Activated T-helper 2 cell treated with anti-CD3 and anti-CD28 coated beads, Interferon-gamma antibody, Interleukin-2, Interleukin-4, amounts not matched to agents 10 μg/mL and 5 μg/mL and 100 μg/mL, durations not matched to agents 14 hours and 24 hours and 36 hours (primary cell): Measurements from ENCODE around the gene RPN2. TPM values are rescaled to one million over a fixed set of nuclear protein-coding genes. Genes with fewer than 3 reads are reported as not detected.
A peak's percentile ranks its signal among the peaks of the same experiment; 100 is the strongest.

Experiments
- DNase-seq: peaks from one replicate; pipeline ENCODE4 v3.0.0; 2021; ENCODE audit warnings: low spot score
- H3K27ac Mint-ChIP-seq: one replicate; pipeline ENCODE4 v1.8.0; 2021; ENCODE audit warnings: mixed read lengths
- H3K27me3 Mint-ChIP-seq: one replicate; pipeline ENCODE4 v1.8.0; 2021; ENCODE audit warnings: low read depth, mixed read lengths
- H3K36me3 Mint-ChIP-seq: one replicate; pipeline ENCODE4 v1.8.0; 2021; ENCODE audit warnings: low read depth, mixed read lengths
- H3K4me1 Mint-ChIP-seq: one replicate; pipeline ENCODE4 v1.8.0; 2021; ENCODE audit warnings: low read depth, mixed read lengths
- H3K4me3 Mint-ChIP-seq: one replicate; pipeline ENCODE4 v1.8.0; 2021; ENCODE audit warnings: low read depth, mild to moderate bottlenecking, moderate library complexity, mixed read lengths
- H3K9me3 Mint-ChIP-seq: one replicate; pipeline ENCODE4 v1.8.0; 2021; ENCODE audit warnings: mixed read lengths
- intact Hi-C: fragments of 100-400 bp; cut with micrococcal nuclease; formaldehyde crosslinking; loops from one replicate; pipeline ENCODE4 v1.15.1; 2023
- total RNA-seq: library from RNA; stranded (reverse); gene quantifications from 2 replicates; pipeline ENCODE4 v1.2.3, GENCODE V29; 2022

The RPN2 gene
- total RNA-seq, 1 donor from 2014 or later, result 229 TPM

GRCh38 chr20:37160683-37161082 is 18.4 kb upstream of the RPN2 start:
- H3K36me3 Mint-ChIP-seq, result no peaks in the 10 kb centered on the region
- no peaks in the 10 kb centered on the region for H3K9me3 Mint-ChIP-seq
- H3K4me3 Mint-ChIP-seq, result no peak overlapping the region
- H3K27ac Mint-ChIP-seq, result no peak overlapping the region
- H3K4me1 Mint-ChIP-seq, result no peaks in the 10 kb centered on the region
- intact Hi-C loops, result no loop called here
- DNase-seq, result no peak
- H3K27me3 Mint-ChIP-seq, result peaks cover 15% of the 10 kb centered on the region

- Mint-ChIP-seq H3K4me1 (no peaks in the 10 kb centered on the region), H3K27ac (no peak overlapping the region), H3K9me3 (no peaks in the 10 kb centered on the region), H3K27me3 (peaks cover 15% of the 10 kb centered on the region), H3K36me3 (no peaks in the 10 kb centered on the region), H3K4me3 (no peak overlapping the region)
- no peak for DNase-seq
- intact Hi-C loops, result no loop called here
These were observed 17.1 kb upstream of the RPN2 start for GRCh38 chr20:37161830-37162549.

GRCh38 chr20:37162646-37163045 is 16.5 kb upstream of the RPN2 start:
- no peak overlapping the region for H3K27ac Mint-ChIP-seq
- no peaks in the 10 kb centered on the region for H3K4me1 Mint-ChIP-seq
- no peaks in the 10 kb centered on the region for H3K9me3 Mint-ChIP-seq
- DNase-seq, result no peak
- H3K27me3 Mint-ChIP-seq, result peaks cover 16% of the 10 kb centered on the region
- no peaks in the 10 kb centered on the region for H3K36me3 Mint-ChIP-seq
- no peak overlapping the region for H3K4me3 Mint-ChIP-seq
- intact Hi-C loops, result no loop called here

- Mint-ChIP-seq H3K36me3 (no peaks in the 10 kb centered on the region), H3K4me1 (no peaks in the 10 kb centered on the region), H3K27ac (no peak overlapping the region), H3K4me3 (no peak overlapping the region), H3K9me3 (no peaks in the 10 kb centered on the region), H3K27me3 (peaks cover 16% of the 10 kb centered on the region)
- intact Hi-C loops, result no loop called here
- DNase-seq, result no peak
These were observed 15.1 kb upstream of the RPN2 start for GRCh38 chr20:37163832-37164554.

GRCh38 chr20:37165031-37165430 is 14.1 kb upstream of the RPN2 start:
- H3K27me3 Mint-ChIP-seq, result peaks cover 16% of the 10 kb centered on the region
- intact Hi-C loops, result no loop called here
- no peaks in the 10 kb centered on the region for H3K9me3 Mint-ChIP-seq
- DNase-seq, result no peak
- H3K36me3 Mint-ChIP-seq, result no peaks in the 10 kb centered on the region
- H3K4me1 Mint-ChIP-seq, result no peaks in the 10 kb centered on the region
- no peak overlapping the region for H3K27ac Mint-ChIP-seq
- no peak overlapping the region for H3K4me3 Mint-ChIP-seq

GRCh38 chr20:37166867-37167266 is 12.3 kb upstream of the RPN2 start:
- H3K27me3 Mint-ChIP-seq, result peaks cover 16% of the 10 kb centered on the region
- H3K36me3 Mint-ChIP-seq, result no peaks in the 10 kb centered on the region
- intact Hi-C loops, result no loop called here
- no peaks in the 10 kb centered on the region for H3K4me1 Mint-ChIP-seq
- no peaks in the 10 kb centered on the region for H3K9me3 Mint-ChIP-seq
- H3K4me3 Mint-ChIP-seq, result no peak overlapping the region
- DNase-seq, result no peak
- no peak overlapping the region for H3K27ac Mint-ChIP-seq

GRCh38 chr20:37172836-37173235 is 6.3 kb upstream of the RPN2 start:
- no peak overlapping the region for H3K4me3 Mint-ChIP-seq
- intact Hi-C loops, result no loop called here
- H3K27ac Mint-ChIP-seq, result no peak overlapping the region
- DNase-seq, result no peak
- no peaks in the 10 kb centered on the region for H3K9me3 Mint-ChIP-seq
- H3K36me3 Mint-ChIP-seq, result no peaks in the 10 kb centered on the region
- H3K27me3 Mint-ChIP-seq, result peaks cover 17% of the 10 kb centered on the region
- H3K4me1 Mint-ChIP-seq, result no peaks in the 10 kb centered on the region

GRCh38 chr20:37179683-37180524 is 774 bp downstream of the RPN2 start:
- Mint-ChIP-seq H3K27me3 (peaks cover 3% of the 10 kb centered on the region), H3K4me1 (peaks cover 36% of the 10 kb centered on the region), H3K27ac (peak overlapping the region; percentile 98), H3K4me3 (peak overlapping the region; percentile 89), H3K9me3 (no peaks in the 10 kb centered on the region), H3K36me3 (peaks cover 24% of the 10 kb centered on the region)
- intact Hi-C loops, result loop anchor here (2.0 kb wide), 1 partner anchor 85 kb away; the partner anchor contains the start of gene RBL1
- DNase-seq, result no peak

- H3K27ac Mint-ChIP-seq, result no peak overlapping the region
- H3K36me3 Mint-ChIP-seq, result peaks cover 72% of the 10 kb centered on the region
- no peak for DNase-seq
- no peaks in the 10 kb centered on the region for H3K27me3 Mint-ChIP-seq
- no peaks in the 10 kb centered on the region for H3K9me3 Mint-ChIP-seq
- intact Hi-C loops, result no loop called here
- peaks cover 41% of the 10 kb centered on the region for H3K4me1 Mint-ChIP-seq
- H3K4me3 Mint-ChIP-seq, result no peak overlapping the region
These were observed 6.6 kb downstream of the RPN2 start for GRCh38 chr20:37185686-37186085.

GRCh38 chr20:37188787-37189186 is 9.7 kb downstream of the RPN2 start:
- H3K27ac Mint-ChIP-seq, result no peak overlapping the region
- no peaks in the 10 kb centered on the region for H3K9me3 Mint-ChIP-seq
- no peak overlapping the region for H3K4me3 Mint-ChIP-seq
- peaks cover 46% of the 10 kb centered on the region for H3K4me1 Mint-ChIP-seq
- no peak for DNase-seq
- peaks cover 81% of the 10 kb centered on the region for H3K36me3 Mint-ChIP-seq
- H3K27me3 Mint-ChIP-seq, result no peaks in the 10 kb centered on the region
- intact Hi-C loops, result no loop called here

- Mint-ChIP-seq H3K27me3 (no peaks in the 10 kb centered on the region), H3K9me3 (no peaks in the 10 kb centered on the region), H3K4me3 (peak overlapping the region; percentile 30), H3K4me1 (peaks cover 47% of the 10 kb centered on the region), H3K27ac (no peak overlapping the region), H3K36me3 (peaks cover 77% of the 10 kb centered on the region)
- DNase-seq, result no peak
- intact Hi-C loops, result loop anchor here (10.0 kb wide), 1 partner anchor 195 kb away; no protein-coding TSS in a partner anchor
These were observed 10.4 kb downstream of the RPN2 start for GRCh38 chr20:37189416-37190016.

- Mint-ChIP-seq H3K4me3 (no peak overlapping the region), H3K9me3 (no peaks in the 10 kb centered on the region), H3K36me3 (peaks cover 76% of the 10 kb centered on the region), H3K4me1 (peaks cover 54% of the 10 kb centered on the region), H3K27ac (no peak overlapping the region), H3K27me3 (no peaks in the 10 kb centered on the region)
- intact Hi-C loops, result loop anchor here (10.0 kb wide), 1 partner anchor 194 kb away; no protein-coding TSS in a partner anchor
- no peak for DNase-seq
These were observed 11.4 kb downstream of the RPN2 start for GRCh38 chr20:37190354-37191112.
